ENCODE measurements around the gene COL28A1. TPM values are rescaled to one million over a fixed set of nuclear protein-coding genes. Genes with fewer than 3 reads are reported as not detected.
"Not testable (repeated sequence)": the region's sequence is repeated elsewhere in the genome, so short reads cannot be mapped to it uniquely, and the experiment has no call there.

The COL28A1 gene
- total RNA-seq, 1 experiment from 2014 or later, result 7.3 TPM

DNA sequence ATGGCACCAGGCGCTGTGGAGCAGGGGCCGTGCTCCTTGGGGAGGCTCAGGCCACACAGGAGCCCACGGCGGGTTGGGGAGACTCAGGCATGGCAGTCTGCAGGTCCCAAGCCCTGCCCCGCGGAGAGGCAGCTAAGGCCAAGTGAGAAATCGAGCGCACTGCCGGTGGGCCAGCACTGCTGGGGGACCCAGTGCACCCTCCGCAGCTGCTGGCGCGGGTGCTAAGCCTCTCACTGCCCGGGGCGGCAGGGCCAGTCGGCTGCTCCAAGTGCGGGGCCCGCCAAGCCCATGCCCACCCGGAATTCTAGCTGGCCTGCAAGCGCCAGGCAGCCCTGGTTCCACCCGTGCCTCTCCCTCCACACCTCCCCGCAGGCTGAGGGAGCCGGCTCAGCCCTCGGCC lies 57.1 kb downstream of the COL28A1 start:
- BruUV-seq (replicated peaks), result no TSS peak

DNA sequence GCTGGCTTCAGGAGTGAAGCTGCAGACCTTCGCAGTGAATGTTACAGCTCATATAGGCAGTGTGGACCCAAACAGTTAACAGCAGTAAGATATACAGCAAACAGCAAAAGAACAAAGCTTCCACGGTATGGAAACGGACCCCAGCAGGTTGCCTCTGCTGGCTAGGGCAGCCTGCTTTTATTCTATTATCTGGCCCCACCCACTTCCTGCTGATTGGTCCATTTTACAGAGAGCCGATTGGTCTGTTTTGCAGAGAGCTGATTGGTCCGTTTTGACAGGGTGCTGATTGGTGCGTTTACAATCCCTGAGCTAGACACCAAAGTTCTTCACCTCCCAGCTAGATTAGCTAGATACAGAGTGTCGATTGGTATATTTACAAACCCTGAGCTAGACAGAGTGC lies 58.0 kb downstream of the COL28A1 start:
- DNase-seq; H3K27me3 Mint-ChIP-seq (ENCODE audit: insufficient read depth, unreplicated experiment); H3K4me3 Mint-ChIP-seq (ENCODE audit: unreplicated experiment); intact Hi-C loops (cut with micrococcal nuclease; ENCODE audit: unreplicated experiment); H3K36me3 ChIP-seq (ENCODE audit: control insufficient read depth, insufficient read depth, low read length); CTCF ChIA-PET; H3K36me3 Mint-ChIP-seq (ENCODE audit: insufficient read depth, unreplicated experiment); H3K9me3 Mint-ChIP-seq (ENCODE audit: unreplicated experiment); H3K27ac Mint-ChIP-seq (ENCODE audit: unreplicated experiment); H3K4me1 Mint-ChIP-seq (ENCODE audit: low read depth, unreplicated experiment); H3K4me1 ChIP-seq; H3K27me3 ChIP-seq (replicated peaks; ENCODE audit: control insufficient read depth, insufficient read depth, low read length); H3K9me3 ChIP-seq; H3K4me3 ChIP-seq (ENCODE audit: low read depth, low read length); BruUV-seq (replicated peaks): not testable (repeated sequence)
- POLR2A ChIA-PET, result interaction anchor here (0.6 kb wide), 1 partner anchor 15 kb away, joined by 6 read pairs; no protein-coding TSS in a partner anchor

More for the DNA sequence above, 57.1 kb downstream of the COL28A1 start:
- Histone ChIP-seq H3K9me3 (no peaks in the 10 kb centered on the region), H3K36me3 (ENCODE audit: control insufficient read depth, insufficient read depth, low read length) (no peaks in the 10 kb centered on the region), H3K4me1 (no peaks in the 10 kb centered on the region), H3K4me3 (ENCODE audit: low read depth, low read length) (no peak overlapping the region), H3K27me3 (replicated peaks; ENCODE audit: control insufficient read depth, insufficient read depth, low read length) (no peaks in the 10 kb centered on the region)
- peaks cover 12% of the 10 kb centered on the region for H3K9me3 Mint-ChIP-seq (ENCODE audit: unreplicated experiment)
- H3K36me3 Mint-ChIP-seq (ENCODE audit: insufficient read depth, unreplicated experiment), result no peaks in the 10 kb centered on the region
- DNase-seq, result no peak
- H3K27me3 Mint-ChIP-seq (ENCODE audit: insufficient read depth, unreplicated experiment), result no peaks in the 10 kb centered on the region
- ChIA-PET CTCF (no interaction called here), POLR2A (no interaction called here)
- no peaks in the 10 kb centered on the region for H3K4me1 Mint-ChIP-seq (ENCODE audit: low read depth, unreplicated experiment)
- no peak overlapping the region for H3K27ac Mint-ChIP-seq (ENCODE audit: unreplicated experiment)
- H3K4me3 Mint-ChIP-seq (ENCODE audit: unreplicated experiment), result no peak overlapping the region
- TF ChIP-seq, protein P1, sequence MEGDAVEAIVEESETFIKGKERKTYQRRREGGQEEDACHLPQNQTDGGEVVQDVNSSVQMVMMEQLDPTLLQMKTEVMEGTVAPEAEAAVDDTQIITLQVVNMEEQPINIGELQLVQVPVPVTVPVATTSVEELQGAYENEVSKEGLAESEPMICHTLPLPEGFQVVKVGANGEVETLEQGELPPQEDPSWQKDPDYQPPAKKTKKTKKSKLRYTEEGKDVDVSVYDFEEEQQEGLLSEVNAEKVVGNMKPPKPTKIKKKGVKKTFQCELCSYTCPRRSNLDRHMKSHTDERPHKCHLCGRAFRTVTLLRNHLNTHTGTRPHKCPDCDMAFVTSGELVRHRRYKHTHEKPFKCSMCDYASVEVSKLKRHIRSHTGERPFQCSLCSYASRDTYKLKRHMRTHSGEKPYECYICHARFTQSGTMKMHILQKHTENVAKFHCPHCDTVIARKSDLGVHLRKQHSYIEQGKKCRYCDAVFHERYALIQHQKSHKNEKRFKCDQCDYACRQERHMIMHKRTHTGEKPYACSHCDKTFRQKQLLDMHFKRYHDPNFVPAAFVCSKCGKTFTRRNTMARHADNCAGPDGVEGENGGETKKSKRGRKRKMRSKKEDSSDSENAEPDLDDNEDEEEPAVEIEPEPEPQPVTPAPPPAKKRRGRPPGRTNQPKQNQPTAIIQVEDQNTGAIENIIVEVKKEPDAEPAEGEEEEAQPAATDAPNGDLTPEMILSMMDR (IDR thresholded peaks at IDR 0.05; ENCODE audit: insufficient read depth in 1 of 2, low read depth in 1 of 2, low read length in 1 of 2, severe bottlenecking in 1 of 2, unreplicated experiment in 1 of 2), result no peak
- intact Hi-C loops (cut with micrococcal nuclease; ENCODE audit: unreplicated experiment), result no loop called here

DNA sequence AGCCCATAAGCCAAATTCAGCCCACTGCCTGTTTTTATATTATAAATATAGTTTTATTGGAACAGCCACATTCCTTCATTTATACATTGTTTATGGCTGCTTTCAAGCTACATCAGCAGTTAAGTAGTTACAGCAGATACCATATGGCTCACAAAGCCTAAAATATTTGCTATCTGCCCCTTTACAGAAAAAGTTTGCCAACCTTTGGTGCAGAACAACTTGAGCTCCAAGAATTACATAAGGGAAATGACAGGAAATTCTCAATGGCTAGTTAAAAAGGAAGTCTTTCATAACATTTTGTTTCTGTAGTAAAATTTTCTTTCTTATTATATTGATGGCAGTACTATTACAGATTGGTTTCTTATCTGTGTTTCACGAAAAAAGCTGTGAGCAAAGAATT lies 59.3 kb downstream of the COL28A1 start:
- TF ChIP-seq, protein P1 (IDR thresholded peaks at IDR 0.05; ENCODE audit: insufficient read depth in 1 of 2, low read depth in 1 of 2, low read length in 1 of 2, severe bottlenecking in 1 of 2, unreplicated experiment in 1 of 2), result no peak
- CTCF ChIA-PET, result no interaction called here
- DNase-seq, result no peak
- no peaks in the 10 kb centered on the region for H3K4me1 Mint-ChIP-seq (ENCODE audit: low read depth, unreplicated experiment)
- no peaks in the 10 kb centered on the region for H3K36me3 Mint-ChIP-seq (ENCODE audit: insufficient read depth, unreplicated experiment)
- H3K36me3 ChIP-seq (ENCODE audit: control insufficient read depth, insufficient read depth, low read length), result no peaks in the 10 kb centered on the region
- no peak overlapping the region for H3K4me3 ChIP-seq (ENCODE audit: low read depth, low read length)
- H3K27me3 ChIP-seq (replicated peaks; ENCODE audit: control insufficient read depth, insufficient read depth, low read length), result no peaks in the 10 kb centered on the region
- no peaks in the 10 kb centered on the region for H3K27me3 Mint-ChIP-seq (ENCODE audit: insufficient read depth, unreplicated experiment)
- H3K9me3 ChIP-seq, result peaks cover 18% of the 10 kb centered on the region
- POLR2A ChIA-PET, result no interaction called here
- no peak overlapping the region for H3K4me3 Mint-ChIP-seq (ENCODE audit: unreplicated experiment)
- no peak overlapping the region for H3K27ac Mint-ChIP-seq (ENCODE audit: unreplicated experiment)
- no TSS peak for BruUV-seq (replicated peaks)
- peaks cover 10% of the 10 kb centered on the region for H3K9me3 Mint-ChIP-seq (ENCODE audit: unreplicated experiment)
- intact Hi-C loops (cut with micrococcal nuclease; ENCODE audit: unreplicated experiment), result no loop called here
- no peaks in the 10 kb centered on the region for H3K4me1 ChIP-seq

DNA sequence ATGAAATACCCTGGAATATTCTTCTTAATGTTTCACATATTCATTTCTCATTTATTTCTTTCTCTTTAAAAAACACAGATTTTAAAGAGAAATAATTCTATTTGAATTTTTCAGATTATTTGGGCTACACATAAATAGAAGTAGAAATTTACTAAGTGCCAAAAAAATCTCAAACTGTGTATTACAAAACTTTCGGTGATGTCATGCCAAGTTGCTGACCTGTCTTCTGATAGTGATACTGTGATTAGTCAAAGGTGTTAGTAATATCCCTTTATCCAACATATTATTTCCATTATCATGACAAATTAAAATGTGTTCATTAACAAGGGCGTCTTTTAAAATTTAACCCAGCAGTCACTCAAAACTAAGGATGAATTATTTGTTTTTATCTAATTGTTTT lies 60.1 kb downstream of the COL28A1 start:
- Mint-ChIP-seq H3K36me3 (ENCODE audit: insufficient read depth, unreplicated experiment) (no peaks in the 10 kb centered on the region), H3K27me3 (ENCODE audit: insufficient read depth, unreplicated experiment) (no peaks in the 10 kb centered on the region), H3K4me3 (ENCODE audit: unreplicated experiment) (no peak overlapping the region), H3K9me3 (ENCODE audit: unreplicated experiment) (peaks cover 10% of the 10 kb centered on the region), H3K27ac (ENCODE audit: unreplicated experiment) (no peak overlapping the region), H3K4me1 (ENCODE audit: low read depth, unreplicated experiment) (no peaks in the 10 kb centered on the region)
- BruUV-seq (replicated peaks), result no TSS peak
- H3K9me3 ChIP-seq, result peaks cover 18% of the 10 kb centered on the region
- no peaks in the 10 kb centered on the region for H3K4me1 ChIP-seq
- TF ChIP-seq, protein P1 (IDR thresholded peaks at IDR 0.05; ENCODE audit: insufficient read depth in 1 of 2, low read depth in 1 of 2, low read length in 1 of 2, severe bottlenecking in 1 of 2, unreplicated experiment in 1 of 2), result no peak
- no peaks in the 10 kb centered on the region for H3K36me3 ChIP-seq (ENCODE audit: control insufficient read depth, insufficient read depth, low read length)
- ChIA-PET POLR2A (no interaction called here), CTCF (no interaction called here)
- no peak for DNase-seq
- no peak overlapping the region for H3K4me3 ChIP-seq (ENCODE audit: low read depth, low read length)
- intact Hi-C loops (cut with micrococcal nuclease; ENCODE audit: unreplicated experiment), result no loop called here
- H3K27me3 ChIP-seq (replicated peaks; ENCODE audit: control insufficient read depth, insufficient read depth, low read length), result no peaks in the 10 kb centered on the region
